GM12878 (cell line): ENCODE results near the gene SELENOW. TPM values are rescaled to one million over a fixed set of nuclear protein-coding genes. Genes with fewer than 3 reads are reported as not detected.

Experiments
- ATAC-seq: fragments of 200-7000 bp; cut with Tn5 transposase; 3 replicates; pipeline ENCODE4 v1.9.1; 2020; ENCODE audit warnings: mild to moderate bottlenecking, moderate library complexity
- BruUV-seq: library from RNA; stranded (reverse); fragments of 400-500 nt; replicated peaks from 2 replicates; lab custom pipeline; 2021; lab: Mats Ljungman, UMichigan
- CTCF ChIA-PET: fragments of 300-600 bp; sonication (Branson Sonifier 250); formaldehyde crosslinking; extraction: SDS; loops from one replicate; lab custom pipeline; 2021; ENCODE audit warnings: inconsistent platforms; lab: Yijun Ruan, JAX
- POLR2A ChIA-PET: fragments of 350-600 bp; formaldehyde crosslinking; extraction: SDS; loops from one replicate; lab custom pipeline; 2021; ENCODE audit warnings: inconsistent platforms; lab: Charles Lee
- RAD21 ChIA-PET: fragments of 300-600 bp; sonication (Branson Sonifier 250); formaldehyde crosslinking; loops from one replicate; lab custom pipeline; 2023; ENCODE audit warnings: antibody characterized with exemption; ENCODE audit not compliant: unreplicated experiment; lab: Charles Lee
- SMC1A ChIA-PET: fragments of 300-600 bp; sonication (Branson Sonifier 250); formaldehyde crosslinking; loops from one replicate; lab custom pipeline; 2023; ENCODE audit not compliant: unreplicated experiment, uncharacterized antibody; lab: Charles Lee
- DNase-seq: peaks from one replicate; pipeline ENCODE4 v3.0.0-alpha.2; 2011; ENCODE audit warnings: low read depth, low spot score
- FAIRE-seq: peaks from 3 replicates; lab custom pipeline; 2011; peaks lifted over from hg19 to GRCh38; lab: Jason Lieb, UNC
- H2AFZ ChIP-seq: 2 replicates; pipeline ENCODE4 v1.6.0; 2011; ENCODE audit warnings: low read depth, low read length, control low read depth; ENCODE audit not compliant: control insufficient read depth
- H3K27ac ChIP-seq: 2 replicates; pipeline ENCODE4 v1.5.1; 2011; ENCODE audit warnings: control low read depth; ENCODE audit not compliant: control insufficient read depth, insufficient read depth
- H3K27me3 ChIP-seq, 2 experiments: replicated peaks in 1 of 2; 2 replicates each; pipeline versions ENCODE4 v1.6.0 to v1.6.1; 2011; ENCODE audit warnings: low read length in 1 of 2; ENCODE audit not compliant: control insufficient read depth in 2 of 2, insufficient read depth in 2 of 2
- H3K36me3 ChIP-seq, 2 experiments: 2 replicates each; pipeline ENCODE4 v1.5.1; 2011; ENCODE audit warnings: low read length in 1 of 2; ENCODE audit not compliant: control insufficient read depth in 2 of 2, insufficient read depth in 2 of 2
- H3K4me1 ChIP-seq: 2 replicates; pipeline ENCODE4 v1.6.1; 2011; ENCODE audit warnings: mild to moderate bottlenecking, low read length, moderate library complexity, mixed read lengths; ENCODE audit not compliant: control insufficient read depth, insufficient read depth
- H3K4me2 ChIP-seq: 2 replicates; pipeline ENCODE4 v1.6.0; 2011; ENCODE audit warnings: control low read depth; ENCODE audit not compliant: control insufficient read depth, insufficient read depth
- H3K4me3 ChIP-seq: fragments of 200-600 bp; sonication (generic); 2 replicates; pipeline ENCODE4 v1.5.1; 2016
- H3K79me2 ChIP-seq: 2 replicates; pipeline ENCODE4 v1.6.0; 2011; ENCODE audit warnings: low read length; ENCODE audit not compliant: control insufficient read depth, insufficient read depth
- H3K9ac ChIP-seq: 2 replicates; pipeline ENCODE4 v1.8.0; 2011; ENCODE audit warnings: low read length, control low read depth, mixed read lengths; ENCODE audit not compliant: control insufficient read depth, insufficient read depth
- H3K9me3 ChIP-seq: replicated peaks from 3 replicates; pipeline ENCODE4 v1.5.1; 2011; ENCODE audit warnings: mild to moderate bottlenecking, low read length; ENCODE audit not compliant: control insufficient read depth, insufficient read depth
- H4K20me1 ChIP-seq: 2 replicates; pipeline ENCODE4 v1.6.0; 2011; ENCODE audit not compliant: control insufficient read depth, insufficient read depth
- CBX5 ChIP-seq: sonication (generic); IDR thresholded peaks from 2 replicates; pipeline ENCODE4 v1.6.1; 2016; ENCODE audit warnings: low read depth, moderate library complexity, mild to moderate bottlenecking, inconsistent platforms
- CEBPB ChIP-seq, 2 experiments: fragments of 150-350 bp in 1 of 2; IDR thresholded peaks; 2 replicates each; pipeline ENCODE4 v1.6.1; 2012 to 2014; ENCODE audit warnings: low read depth in 2 of 2, low read length in 2 of 2, borderline replicate concordance in 1 of 2, inconsistent platforms in 1 of 2
- CHD1 ChIP-seq: IDR thresholded peaks from 2 replicates; pipeline ENCODE4 v1.6.1; 2012; ENCODE audit warnings: low read depth, low read length, improper control_type of control experiment
- EP300 ChIP-seq, 2 experiments: fragments of 150-350 bp in 1 of 2; IDR thresholded peaks; 2 replicates each; pipeline ENCODE4 v1.6.1; 2011 to 2012; ENCODE audit warnings: low read depth in 2 of 2, low read length in 2 of 2, borderline replicate concordance in 1 of 2, improper control_type of control experiment in 1 of 2, inconsistent platforms in 1 of 2; ENCODE audit not compliant: control insufficient read depth in 1 of 2
- EZH2 ChIP-seq: IDR thresholded peaks from 2 replicates; pipeline ENCODE4 v1.6.1; 2012; ENCODE audit warnings: low read depth, mild to moderate bottlenecking, control low read depth, inconsistent platforms, low read length, borderline replicate concordance; ENCODE audit not compliant: control insufficient read depth
- IKZF2 ChIP-seq, 2 experiments: fragments of 450-650 bp; IDR thresholded peaks; 2 replicates each; pipeline ENCODE4 v1.6.1; 2017; ENCODE audit warnings: mild to moderate bottlenecking in 2 of 2, moderate library complexity in 2 of 2
- MYB ChIP-seq: fragments of 150-350 bp; IDR thresholded peaks from 2 replicates; pipeline ENCODE4 v1.6.1; 2014; ENCODE audit warnings: mild to moderate bottlenecking, low read depth, low read length, borderline replicate concordance
- NR2F1 ChIP-seq: fragments of 450-650 bp; conservative IDR thresholded peaks from 2 replicates; pipeline ENCODE4 v1.6.1; 2017; ENCODE audit warnings: mild to moderate bottlenecking
- WRNIP1 ChIP-seq: IDR thresholded peaks from 2 replicates; pipeline ENCODE4 v1.6.1; 2011; ENCODE audit warnings: low read depth, low read length, improper control_type of control experiment, borderline replicate concordance
- WGBS: methylation state at CpG from one replicate; pipeline ENCODE4 v1.1.6; 2016; ENCODE audit warnings: low lambda C conversion rate; ENCODE audit not compliant: insufficient replicate concordance, insufficient coverage; ENCODE audit errors: missing lambda C conversion rate; 5-methylcytosine and 5-hydroxymethylcytosine counted together
- in situ Hi-C: fragments of 300-500 bp; cut with MboI; formaldehyde crosslinking; loops from 9 replicates; pipeline ENCODE4 v1.14.3; 2018; ENCODE audit warnings: mixed read lengths
- intact Hi-C: fragments of 100-400 bp; cut with micrococcal nuclease; formaldehyde crosslinking; loops from one replicate; pipeline ENCODE4 v1.14.2; 2022; ENCODE audit not compliant: unreplicated experiment
- polyA plus RNA-seq, 11 experiments: library from polyadenylated mRNA; depleted of rRNA in 4 of 11; unstranded in 6 of 11; stranded (reverse) in 5 of 11; fragments of >200 nt; fragmentation: Nextera tagmentation in 4 of 11; fragmentation: Illumina TruSeq in 1 of 11; extraction: Ambion mirVana in 4 of 11; extraction: Trizol in 1 of 11; gene quantifications; 1 replicate in 1 of 11; 2 replicates in 10 of 11; pipeline versions ENCODE4 v1.2.1 to v1.2.3, GENCODE V29; 2011 to 2016; ENCODE audit warnings: inconsistent platforms in 2 of 11, missing spikeins in 2 of 11, low read depth in 1 of 11
- total RNA-seq, 4 experiments: library from RNA; depleted of rRNA in 3 of 4; stranded (reverse); fragments of >200 nt in 3 of 4; fragmentation: Illumina TruSeq in 1 of 4; extraction: Trizol in 1 of 4; gene quantifications; 2 replicates each; pipeline versions ENCODE4 v1.2.1 to v1.2.3, GENCODE V29; 2013 to 2021
- TF ChIP-seq, protein P1 (sequence below): fragments of 450-650 bp; IDR thresholded peaks from 2 replicates; pipeline ENCODE4 v1.6.1; 2017; ENCODE audit warnings: mild to moderate bottlenecking
- TF ChIP-seq, protein P2 (sequence below): IDR thresholded peaks from 2 replicates; pipeline ENCODE4 v1.6.1; 2012; ENCODE audit warnings: low read depth, low read length, improper control_type of control experiment
- TF ChIP-seq, protein P3 (sequence below): IDR thresholded peaks from 2 replicates; pipeline ENCODE4 v1.6.1; 2011; ENCODE audit warnings: low read depth, low read length, improper control_type of control experiment, borderline replicate concordance
- TF ChIP-seq, protein P4 (sequence below): fragments of 450-650 bp; IDR thresholded peaks from 2 replicates; pipeline ENCODE4 v1.6.1; 2017; ENCODE audit warnings: antibody characterized with exemption, mild to moderate bottlenecking, moderate library complexity
- TF ChIP-seq, protein P5 (sequence below): IDR thresholded peaks from 2 replicates; pipeline ENCODE4 v1.6.1; 2012; ENCODE audit warnings: low read length, inconsistent platforms

SELENOW gene
- total and polyA plus RNA-seq, 10 of the 15 experiments (the other 5 are each of a cell fraction or from before 2014, with no cell fraction given) = 53.3 to 186 (median 101) TPM

GRCh38 chr19:47730910-47731309, 47.6 kb upstream of the SELENOW start (continued):
- TF ChIP-seq CBX5 = no peak
- no peak for TF ChIP-seq CHD1
- TF ChIP-seq, all 136 proteins: peak for 0

DNA sequence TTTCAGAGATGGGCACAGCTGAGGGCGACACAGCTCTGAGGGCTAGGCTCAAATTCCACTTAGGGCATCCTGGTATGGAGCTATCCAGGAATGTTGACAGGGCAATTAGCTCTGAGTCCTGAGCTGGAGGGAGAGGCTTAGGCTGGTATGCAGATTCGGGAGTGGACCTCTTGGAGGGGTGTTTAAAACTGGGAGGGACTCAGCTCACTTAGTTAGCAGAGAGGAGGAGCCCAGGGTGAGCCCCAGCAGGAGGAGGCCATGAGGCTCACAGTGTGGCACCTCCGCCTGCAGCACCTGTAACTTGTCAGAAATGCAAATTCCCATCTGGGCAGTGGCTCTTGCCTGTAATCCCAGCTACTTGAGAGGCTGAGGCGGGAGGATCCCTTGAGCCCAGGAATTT, 43.4 kb upstream of the SELENOW start:
- ATAC-seq = no peak
- H3K9me3 ChIP-seq = no peaks in the 10 kb centered on the region; the same call in 2 of the 3 replicates
- no peaks in the 10 kb centered on the region for H3K27me3 ChIP-seq
- H3K27ac ChIP-seq = no peak overlapping the region
- no peak for DNase-seq
- no peak overlapping the region for H3K4me2 ChIP-seq
- in situ Hi-C loops (no loop called here), intact Hi-C loops (no loop called here)
- POLR2A ChIA-PET = no interaction called here
- H3K4me1 ChIP-seq = no peaks in the 10 kb centered on the region
- H3K79me2 ChIP-seq = no peaks in the 10 kb centered on the region
- FAIRE-seq = no peak
- no peak overlapping the region for H3K9ac ChIP-seq
- H4K20me1 ChIP-seq = no peaks in the 10 kb centered on the region
- WGBS = 9% methylated on average over 4 of the region's 4 CpGs
- no peaks in the 10 kb centered on the region for H3K36me3 ChIP-seq
- SMC1A ChIA-PET = no interaction called here
- CTCF ChIA-PET = no interaction called here
- RAD21 ChIA-PET = no interaction called here
- no peak overlapping the region for H3K4me3 ChIP-seq
- no TSS peak for BruUV-seq
- no peak overlapping the region for H2AFZ ChIP-seq
- TF ChIP-seq, protein P1, sequence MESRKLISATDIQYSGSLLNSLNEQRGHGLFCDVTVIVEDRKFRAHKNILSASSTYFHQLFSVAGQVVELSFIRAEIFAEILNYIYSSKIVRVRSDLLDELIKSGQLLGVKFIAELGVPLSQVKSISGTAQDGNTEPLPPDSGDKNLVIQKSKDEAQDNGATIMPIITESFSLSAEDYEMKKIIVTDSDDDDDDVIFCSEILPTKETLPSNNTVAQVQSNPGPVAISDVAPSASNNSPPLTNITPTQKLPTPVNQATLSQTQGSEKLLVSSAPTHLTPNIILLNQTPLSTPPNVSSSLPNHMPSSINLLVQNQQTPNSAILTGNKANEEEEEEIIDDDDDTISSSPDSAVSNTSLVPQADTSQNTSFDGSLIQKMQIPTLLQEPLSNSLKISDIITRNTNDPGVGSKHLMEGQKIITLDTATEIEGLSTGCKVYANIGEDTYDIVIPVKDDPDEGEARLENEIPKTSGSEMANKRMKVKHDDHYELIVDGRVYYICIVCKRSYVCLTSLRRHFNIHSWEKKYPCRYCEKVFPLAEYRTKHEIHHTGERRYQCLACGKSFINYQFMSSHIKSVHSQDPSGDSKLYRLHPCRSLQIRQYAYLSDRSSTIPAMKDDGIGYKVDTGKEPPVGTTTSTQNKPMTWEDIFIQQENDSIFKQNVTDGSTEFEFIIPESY = no peak
- no peak for TF ChIP-seq EZH2
- TF ChIP-seq EP300 (IDR thresholded peaks at IDR 0.05; ENCODE audit: borderline replicate concordance in 1 of 2, control insufficient read depth in 1 of 2, low read depth in 2 of 2, low read length in 2 of 2) = no peak
- no peak for TF ChIP-seq MYB
- TF ChIP-seq, protein P2, sequence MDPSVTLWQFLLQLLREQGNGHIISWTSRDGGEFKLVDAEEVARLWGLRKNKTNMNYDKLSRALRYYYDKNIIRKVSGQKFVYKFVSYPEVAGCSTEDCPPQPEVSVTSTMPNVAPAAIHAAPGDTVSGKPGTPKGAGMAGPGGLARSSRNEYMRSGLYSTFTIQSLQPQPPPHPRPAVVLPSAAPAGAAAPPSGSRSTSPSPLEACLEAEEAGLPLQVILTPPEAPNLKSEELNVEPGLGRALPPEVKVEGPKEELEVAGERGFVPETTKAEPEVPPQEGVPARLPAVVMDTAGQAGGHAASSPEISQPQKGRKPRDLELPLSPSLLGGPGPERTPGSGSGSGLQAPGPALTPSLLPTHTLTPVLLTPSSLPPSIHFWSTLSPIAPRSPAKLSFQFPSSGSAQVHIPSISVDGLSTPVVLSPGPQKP = no peak
- TF ChIP-seq IKZF2 (IDR thresholded peaks at IDR 0.05) = no peak
- TF ChIP-seq NR2F1 = no peak
- no peak for TF ChIP-seq CEBPB (IDR thresholded peaks at IDR 0.05; ENCODE audit: borderline replicate concordance in 1 of 2, low read depth in 2 of 2, low read length in 2 of 2)
- TF ChIP-seq, protein P3, sequence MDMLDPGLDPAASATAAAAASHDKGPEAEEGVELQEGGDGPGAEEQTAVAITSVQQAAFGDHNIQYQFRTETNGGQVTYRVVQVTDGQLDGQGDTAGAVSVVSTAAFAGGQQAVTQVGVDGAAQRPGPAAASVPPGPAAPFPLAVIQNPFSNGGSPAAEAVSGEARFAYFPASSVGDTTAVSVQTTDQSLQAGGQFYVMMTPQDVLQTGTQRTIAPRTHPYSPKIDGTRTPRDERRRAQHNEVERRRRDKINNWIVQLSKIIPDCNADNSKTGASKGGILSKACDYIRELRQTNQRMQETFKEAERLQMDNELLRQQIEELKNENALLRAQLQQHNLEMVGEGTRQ = no peak
- no peak for TF ChIP-seq WRNIP1
- TF ChIP-seq, protein P4, sequence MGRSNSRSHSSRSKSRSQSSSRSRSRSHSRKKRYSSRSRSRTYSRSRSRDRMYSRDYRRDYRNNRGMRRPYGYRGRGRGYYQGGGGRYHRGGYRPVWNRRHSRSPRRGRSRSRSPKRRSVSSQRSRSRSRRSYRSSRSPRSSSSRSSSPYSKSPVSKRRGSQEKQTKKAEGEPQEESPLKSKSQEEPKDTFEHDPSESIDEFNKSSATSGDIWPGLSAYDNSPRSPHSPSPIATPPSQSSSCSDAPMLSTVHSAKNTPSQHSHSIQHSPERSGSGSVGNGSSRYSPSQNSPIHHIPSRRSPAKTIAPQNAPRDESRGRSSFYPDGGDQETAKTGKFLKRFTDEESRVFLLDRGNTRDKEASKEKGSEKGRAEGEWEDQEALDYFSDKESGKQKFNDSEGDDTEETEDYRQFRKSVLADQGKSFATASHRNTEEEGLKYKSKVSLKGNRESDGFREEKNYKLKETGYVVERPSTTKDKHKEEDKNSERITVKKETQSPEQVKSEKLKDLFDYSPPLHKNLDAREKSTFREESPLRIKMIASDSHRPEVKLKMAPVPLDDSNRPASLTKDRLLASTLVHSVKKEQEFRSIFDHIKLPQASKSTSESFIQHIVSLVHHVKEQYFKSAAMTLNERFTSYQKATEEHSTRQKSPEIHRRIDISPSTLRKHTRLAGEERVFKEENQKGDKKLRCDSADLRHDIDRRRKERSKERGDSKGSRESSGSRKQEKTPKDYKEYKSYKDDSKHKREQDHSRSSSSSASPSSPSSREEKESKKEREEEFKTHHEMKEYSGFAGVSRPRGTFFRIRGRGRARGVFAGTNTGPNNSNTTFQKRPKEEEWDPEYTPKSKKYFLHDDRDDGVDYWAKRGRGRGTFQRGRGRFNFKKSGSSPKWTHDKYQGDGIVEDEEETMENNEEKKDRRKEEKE = no peak
- TF ChIP-seq, protein P5, sequence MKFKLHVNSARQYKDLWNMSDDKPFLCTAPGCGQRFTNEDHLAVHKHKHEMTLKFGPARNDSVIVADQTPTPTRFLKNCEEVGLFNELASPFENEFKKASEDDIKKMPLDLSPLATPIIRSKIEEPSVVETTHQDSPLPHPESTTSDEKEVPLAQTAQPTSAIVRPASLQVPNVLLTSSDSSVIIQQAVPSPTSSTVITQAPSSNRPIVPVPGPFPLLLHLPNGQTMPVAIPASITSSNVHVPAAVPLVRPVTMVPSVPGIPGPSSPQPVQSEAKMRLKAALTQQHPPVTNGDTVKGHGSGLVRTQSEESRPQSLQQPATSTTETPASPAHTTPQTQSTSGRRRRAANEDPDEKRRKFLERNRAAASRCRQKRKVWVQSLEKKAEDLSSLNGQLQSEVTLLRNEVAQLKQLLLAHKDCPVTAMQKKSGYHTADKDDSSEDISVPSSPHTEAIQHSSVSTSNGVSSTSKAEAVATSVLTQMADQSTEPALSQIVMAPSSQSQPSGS = no peak
